CD14-positive monocyte (primary cell): ENCODE results near the gene HAUS7. TPM values are rescaled to one million over a fixed set of nuclear protein-coding genes. Genes with fewer than 3 reads are reported as not detected.
"Not testable (repeated sequence)": the region's sequence is repeated elsewhere in the genome, so short reads cannot be mapped to it uniquely, and the experiment has no call there.

Source experiments
- DNase-seq, 3 donors: peaks; one replicate each; pipeline ENCODE4 v3.0.0-alpha.2; 2011 to 2022
- H2AFZ ChIP-seq: 2 replicates; pipeline ENCODE4 v1.6.0; 2012; ENCODE audit warnings: mild to moderate bottlenecking, low read depth, low read length, inconsistent platforms; ENCODE audit not compliant: insufficient read depth, poor library complexity, severe bottlenecking
- H3K27ac ChIP-seq, 2 donors: 1 replicate in 1 of 2; 2 replicates in 1 of 2; pipeline ENCODE4 v1.5.1; 2012 to 2013; ENCODE audit warnings: low read length in 2 of 2, control low read depth in 1 of 2, inconsistent platforms in 1 of 2, low read depth in 1 of 2, mild to moderate bottlenecking in 1 of 2
- H3K27me3 ChIP-seq, 2 donors: one replicate each; pipeline versions ENCODE4 v1.6.0 to v1.6.1; 2011 to 2013; ENCODE audit warnings: low read length in 2 of 2; ENCODE audit not compliant: control insufficient read depth in 2 of 2, insufficient read depth in 2 of 2
- H3K36me3 ChIP-seq, 2 donors: replicated peaks in 1 of 2; 1 replicate in 1 of 2; 2 replicates in 1 of 2; pipeline versions ENCODE4 v1.5.1 to v1.6.1; 2012 to 2013; ENCODE audit warnings: low read length in 2 of 2, control low read depth in 1 of 2, inconsistent platforms in 1 of 2, mild to moderate bottlenecking in 1 of 2; ENCODE audit not compliant: insufficient read depth in 2 of 2, control insufficient read depth in 1 of 2
- H3K4me1 ChIP-seq, 2 donors: 1 replicate in 1 of 2; 2 replicates in 1 of 2; pipeline versions ENCODE4 v1.5.1 to v1.6.1; 2012 to 2013; ENCODE audit warnings: low read length in 2 of 2, control low read depth in 1 of 2, inconsistent platforms in 1 of 2, mild to moderate bottlenecking in 1 of 2, moderate library complexity in 1 of 2; ENCODE audit not compliant: insufficient read depth in 2 of 2, control insufficient read depth in 1 of 2
- H3K4me2 ChIP-seq: replicated peaks from 2 replicates; pipeline ENCODE3; 2012; ENCODE audit warnings: low read length, moderate library complexity, mild to moderate bottlenecking; ENCODE audit not compliant: poor library complexity, severe bottlenecking; ENCODE audit errors: extremely low read depth
- H3K4me3 ChIP-seq, 3 experiments: fragments of 200-600 bp in 1 of 3; sonication (generic) in 1 of 3; replicated peaks in 1 of 3; 1 replicate in 2 of 3; 2 replicates in 1 of 3; pipeline ENCODE4 v1.5.1; 2011 to 2013; ENCODE audit warnings: low read length in 3 of 3, mild to moderate bottlenecking in 3 of 3, control low read depth in 2 of 3, low read depth in 2 of 3, inconsistent platforms in 1 of 3, moderate library complexity in 1 of 3
- H3K79me2 ChIP-seq: 2 replicates; pipeline ENCODE4 v1.6.0; 2012; ENCODE audit warnings: mild to moderate bottlenecking, control low read depth, inconsistent platforms, low read length, moderate library complexity; ENCODE audit not compliant: insufficient read depth
- H3K9ac ChIP-seq: 2 replicates; pipeline ENCODE4 v1.6.0; 2017; ENCODE audit warnings: low read length, mild to moderate bottlenecking; ENCODE audit not compliant: insufficient read depth, poor library complexity, severe bottlenecking
- H3K9me3 ChIP-seq, 2 donors: replicated peaks in 1 of 2; 1 replicate in 1 of 2; 2 replicates in 1 of 2; pipeline versions ENCODE4 v1.5.1 to v1.6.1; 2012 to 2013; ENCODE audit warnings: low read length in 2 of 2, control low read depth in 1 of 2; ENCODE audit not compliant: control insufficient read depth in 1 of 2, insufficient read depth in 1 of 2
- H4K20me1 ChIP-seq: 2 replicates; pipeline ENCODE4 v1.6.0; 2012; ENCODE audit warnings: mild to moderate bottlenecking, low read length, control low read depth, moderate library complexity; ENCODE audit not compliant: insufficient read depth
- H3K27ac Mint-ChIP-seq, 7 donors: one replicate each; pipeline ENCODE4 v1.8.0; 2020; ENCODE audit warnings: mild to moderate bottlenecking in 7 of 7, mixed read lengths in 7 of 7, moderate library complexity in 6 of 7, inconsistent platforms in 2 of 7
- H3K27me3 Mint-ChIP-seq, 3 donors: one replicate each; pipeline ENCODE4 v1.8.0; 2021 to 2022; ENCODE audit warnings: low read depth in 3 of 3, mild to moderate bottlenecking in 3 of 3, mixed read lengths in 3 of 3, moderate library complexity in 3 of 3, inconsistent platforms in 1 of 3
- H3K36me3 Mint-ChIP-seq, 2 donors: one replicate each; pipeline ENCODE4 v1.8.0; 2020; ENCODE audit warnings: mixed read lengths in 2 of 2, inconsistent platforms in 1 of 2, mild to moderate bottlenecking in 1 of 2
- H3K4me1 Mint-ChIP-seq: one replicate; pipeline ENCODE4 v1.8.0; 2020; ENCODE audit warnings: mild to moderate bottlenecking, mixed read lengths
- H3K4me3 Mint-ChIP-seq, 2 donors: one replicate each; pipeline ENCODE4 v1.8.0; 2020; ENCODE audit warnings: mild to moderate bottlenecking in 2 of 2, mixed read lengths in 2 of 2, moderate library complexity in 1 of 2
- H3K9me3 Mint-ChIP-seq, 7 donors: one replicate each; pipeline ENCODE4 v1.8.0; 2020 to 2022; ENCODE audit warnings: mixed read lengths in 7 of 7, mild to moderate bottlenecking in 6 of 7, moderate library complexity in 6 of 7, inconsistent platforms in 2 of 7
- WGBS: methylation state at CpG from one replicate; pipeline ENCODE4 v1.1.5; 2013; ENCODE audit warnings: missing lambda C conversion rate; ENCODE audit not compliant: insufficient coverage; 5-methylcytosine and 5-hydroxymethylcytosine counted together
- intact Hi-C, 2 donors: fragments of 100-400 bp; cut with micrococcal nuclease; formaldehyde crosslinking; loops; one replicate each; pipeline versions ENCODE4 v1.15.0 to v1.15.1; 2023
- polyA plus RNA-seq, 3 donors: library from polyadenylated mRNA; depleted of rRNA in 1 of 3; unstranded in 2 of 3; stranded (reverse) in 1 of 3; fragments of 300-500 nt in 2 of 3; fragments of >200 nt in 1 of 3; fragmentation: Illumina TruSeq in 2 of 3; gene quantifications; 1 replicate in 2 of 3; 2 replicates in 1 of 3; pipeline ENCODE4 v1.2.3, GENCODE V29; 2012 to 2021
- TF ChIP-seq, protein P1 (sequence below): fragments of 200-600 bp; IDR thresholded peaks from one replicate; pipeline ENCODE4 v1.8.0; 2022; ENCODE audit warnings: antibody characterized with exemption, mild to moderate bottlenecking

The HAUS7 gene
- polyA plus RNA-seq, 3 donors, result 23.8 to 37.5 (median 26.7) TPM

- WGBS, result 88% methylated on average over 5 of the region's 9 CpGs
- H3K27me3 ChIP-seq, result no peaks in the 10 kb centered on the region
- H3K27me3 Mint-ChIP-seq, result peaks cover 0 to 14% (median 0%) of the 10 kb centered on the region in 3 donors
- no peak overlapping the region for H3K4me3 Mint-ChIP-seq
- peaks cover 0 to 10% (median 2%) of the 10 kb centered on the region in 7 donors for H3K9me3 Mint-ChIP-seq
- no peaks in the 10 kb centered on the region for H3K79me2 ChIP-seq
- H3K4me2 ChIP-seq, result no peak overlapping the region
- H3K4me1 Mint-ChIP-seq, result peaks cover 7% of the 10 kb centered on the region
- peaks cover 0 to 5% of the 10 kb centered on the region in 2 donors for H3K9me3 ChIP-seq
- intact Hi-C loops, result no loop called here
- H3K4me3 ChIP-seq, result no peak overlapping the region
- no peak overlapping the region for H3K27ac Mint-ChIP-seq
- no peak overlapping the region for H3K27ac ChIP-seq
- TF ChIP-seq, protein P1, sequence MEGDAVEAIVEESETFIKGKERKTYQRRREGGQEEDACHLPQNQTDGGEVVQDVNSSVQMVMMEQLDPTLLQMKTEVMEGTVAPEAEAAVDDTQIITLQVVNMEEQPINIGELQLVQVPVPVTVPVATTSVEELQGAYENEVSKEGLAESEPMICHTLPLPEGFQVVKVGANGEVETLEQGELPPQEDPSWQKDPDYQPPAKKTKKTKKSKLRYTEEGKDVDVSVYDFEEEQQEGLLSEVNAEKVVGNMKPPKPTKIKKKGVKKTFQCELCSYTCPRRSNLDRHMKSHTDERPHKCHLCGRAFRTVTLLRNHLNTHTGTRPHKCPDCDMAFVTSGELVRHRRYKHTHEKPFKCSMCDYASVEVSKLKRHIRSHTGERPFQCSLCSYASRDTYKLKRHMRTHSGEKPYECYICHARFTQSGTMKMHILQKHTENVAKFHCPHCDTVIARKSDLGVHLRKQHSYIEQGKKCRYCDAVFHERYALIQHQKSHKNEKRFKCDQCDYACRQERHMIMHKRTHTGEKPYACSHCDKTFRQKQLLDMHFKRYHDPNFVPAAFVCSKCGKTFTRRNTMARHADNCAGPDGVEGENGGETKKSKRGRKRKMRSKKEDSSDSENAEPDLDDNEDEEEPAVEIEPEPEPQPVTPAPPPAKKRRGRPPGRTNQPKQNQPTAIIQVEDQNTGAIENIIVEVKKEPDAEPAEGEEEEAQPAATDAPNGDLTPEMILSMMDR, result no peak
- DNase-seq, result no peak
- H3K36me3 ChIP-seq, result no peaks in the 10 kb centered on the region
- no peak overlapping the region for H2AFZ ChIP-seq
- H3K4me1 ChIP-seq, result no peaks in the 10 kb centered on the region
- H3K36me3 Mint-ChIP-seq, result no peaks in the 10 kb centered on the region
- H3K9ac ChIP-seq, result no peak overlapping the region
- H4K20me1 ChIP-seq, result no peaks in the 10 kb centered on the region
Measured at GRCh38 chrX:153406011-153406410, 64.4 kb downstream of the HAUS7 start.

- Histone ChIP-seq H3K9me3 (peaks cover 0 to 7% of the 10 kb centered on the region in 2 donors), H4K20me1 (no peaks in the 10 kb centered on the region), H3K27ac (no peak overlapping the region), H2AFZ (no peak overlapping the region), H3K4me3 (no peak overlapping the region), H3K4me2 (no peak overlapping the region), H3K27me3 (no peaks in the 10 kb centered on the region), H3K4me1 (no peaks in the 10 kb centered on the region), H3K36me3 (no peaks in the 10 kb centered on the region), H3K9ac (no peak overlapping the region), H3K79me2 (no peaks in the 10 kb centered on the region)
- Mint-ChIP-seq H3K9me3 (peaks cover 0 to 10% (median 3%) of the 10 kb centered on the region in 7 donors), H3K27ac (peak overlapping the region in 1 of 7 donors; percentile 11), H3K4me3 (no peak overlapping the region), H3K27me3 (peaks cover 0 to 11% (median 0%) of the 10 kb centered on the region in 3 donors), H3K36me3 (no peaks in the 10 kb centered on the region), H3K4me1 (peaks cover 5% of the 10 kb centered on the region)
- intact Hi-C loops, result no loop called here
- TF ChIP-seq, protein P1, result no peak
- WGBS, result 10% methylated on average over 2 of the region's 5 CpGs
- DNase-seq, result no peak
Measured at GRCh38 chrX:153405426-153405825, 65.0 kb downstream of the HAUS7 start.

GRCh38 chrX:153404333-153404732 is 66.0 kb downstream of the HAUS7 start:
- H2AFZ ChIP-seq, H3K4me3 Mint-ChIP-seq, H3K4me3 ChIP-seq, H4K20me1 ChIP-seq, H3K9me3 ChIP-seq, H3K4me1 ChIP-seq, H3K27me3 ChIP-seq, H3K4me1 Mint-ChIP-seq, H3K79me2 ChIP-seq, H3K36me3 ChIP-seq, DNase-seq, H3K27ac ChIP-seq, H3K9ac ChIP-seq, H3K36me3 Mint-ChIP-seq, H3K4me2 ChIP-seq, intact Hi-C loops, H3K27ac Mint-ChIP-seq: not testable (repeated sequence)
- Mint-ChIP-seq H3K9me3 (peaks cover 0 to 10% (median 6%) of the 10 kb centered on the region in 7 donors), H3K27me3 (peaks cover 0 to 11% (median 0%) of the 10 kb centered on the region in 3 donors)
- 86% methylated on average over 1 of the region's 5 CpGs for WGBS
